Gastroesophageal sphincter (tissue), 3 donors: ENCODE measurements around the gene BTLA.

ENCODE experiments used
- EP300 ChIP-seq: sonication (generic); formaldehyde crosslinking; IDR thresholded peaks from one replicate; pipeline ENCODE4 v1.6.1; 2017; ENCODE audit warnings: antibody characterized with exemption, mild to moderate bottlenecking
- POLR2A ChIP-seq, 2 donors: fragments of 450-650 bp; IDR thresholded peaks; one replicate each; pipeline ENCODE4 v1.6.1; 2017; ENCODE audit warnings: antibody characterized with exemption in 2 of 2, mild to moderate bottlenecking in 2 of 2, moderate library complexity in 1 of 2
- POLR2AphosphoS5 ChIP-seq: sonication (generic); formaldehyde crosslinking; IDR thresholded peaks from one replicate; pipeline ENCODE4 v1.6.1; 2017; ENCODE audit warnings: antibody characterized with exemption
- TF ChIP-seq, protein P1 (sequence below), 4 experiments: fragments of 200-600 bp in 2 of 4; fragments of 450-650 bp in 2 of 4; sonication (generic) in 1 of 4; IDR thresholded peaks; one replicate each; pipeline ENCODE4 v1.5.1; 2017 to 2019; ENCODE audit warnings: antibody characterized with exemption in 4 of 4, mild to moderate bottlenecking in 2 of 4, moderate library complexity in 2 of 4

DNA sequence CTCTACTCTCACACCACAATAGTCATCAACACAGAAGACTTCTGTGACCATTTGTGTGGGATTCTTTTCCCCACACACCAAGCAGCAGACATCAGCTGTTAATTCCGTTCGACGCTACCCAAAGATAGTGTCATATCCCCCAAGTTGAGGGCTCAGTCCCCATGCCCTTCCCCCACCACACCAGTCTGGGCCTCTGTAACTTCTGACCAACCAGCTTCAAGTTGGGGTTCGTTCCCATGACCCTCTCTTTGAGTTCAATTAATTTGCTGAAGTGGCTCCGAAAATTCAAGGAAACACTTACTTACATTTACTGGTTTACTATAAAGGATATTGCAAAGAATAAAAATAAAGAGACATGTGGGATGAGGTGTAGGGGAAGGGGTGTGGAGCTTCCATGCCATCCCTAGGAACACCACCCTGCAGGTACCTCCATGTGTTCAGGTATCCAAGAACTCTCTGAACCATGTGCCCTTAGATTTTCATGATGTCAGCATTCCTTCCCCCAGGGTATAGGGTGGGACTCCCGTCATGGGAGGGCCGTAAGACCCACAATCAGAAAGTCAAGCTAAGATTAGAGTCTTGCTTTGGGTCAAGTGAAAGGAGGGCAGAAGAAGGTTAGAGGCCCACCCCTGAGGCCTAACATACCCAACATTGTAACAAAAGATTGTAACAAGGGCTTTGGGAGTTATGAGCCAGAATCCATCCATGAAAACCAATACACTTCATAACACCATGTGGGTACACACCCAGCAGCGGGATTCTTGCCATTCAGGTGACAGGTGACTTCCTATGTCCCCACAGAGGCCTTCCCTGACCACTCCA is 82.7 kb downstream of the BTLA start:
- TF ChIP-seq POLR2A (IDR thresholded peaks at IDR 0.05), result no peak
- TF ChIP-seq EP300, result no peak
- TF ChIP-seq POLR2AphosphoS5, result no peak
- TF ChIP-seq, protein P1, sequence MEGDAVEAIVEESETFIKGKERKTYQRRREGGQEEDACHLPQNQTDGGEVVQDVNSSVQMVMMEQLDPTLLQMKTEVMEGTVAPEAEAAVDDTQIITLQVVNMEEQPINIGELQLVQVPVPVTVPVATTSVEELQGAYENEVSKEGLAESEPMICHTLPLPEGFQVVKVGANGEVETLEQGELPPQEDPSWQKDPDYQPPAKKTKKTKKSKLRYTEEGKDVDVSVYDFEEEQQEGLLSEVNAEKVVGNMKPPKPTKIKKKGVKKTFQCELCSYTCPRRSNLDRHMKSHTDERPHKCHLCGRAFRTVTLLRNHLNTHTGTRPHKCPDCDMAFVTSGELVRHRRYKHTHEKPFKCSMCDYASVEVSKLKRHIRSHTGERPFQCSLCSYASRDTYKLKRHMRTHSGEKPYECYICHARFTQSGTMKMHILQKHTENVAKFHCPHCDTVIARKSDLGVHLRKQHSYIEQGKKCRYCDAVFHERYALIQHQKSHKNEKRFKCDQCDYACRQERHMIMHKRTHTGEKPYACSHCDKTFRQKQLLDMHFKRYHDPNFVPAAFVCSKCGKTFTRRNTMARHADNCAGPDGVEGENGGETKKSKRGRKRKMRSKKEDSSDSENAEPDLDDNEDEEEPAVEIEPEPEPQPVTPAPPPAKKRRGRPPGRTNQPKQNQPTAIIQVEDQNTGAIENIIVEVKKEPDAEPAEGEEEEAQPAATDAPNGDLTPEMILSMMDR (IDR thresholded peaks at IDR 0.05), result no peak
